ENCODE measurements around the gene ABHD12. TPM values are rescaled to one million over a fixed set of nuclear protein-coding genes. Genes with fewer than 3 reads are reported as not detected.

ABHD12 gene
- total RNA-seq, 1 donor from 2014 or later = 51.3 TPM

DNA sequence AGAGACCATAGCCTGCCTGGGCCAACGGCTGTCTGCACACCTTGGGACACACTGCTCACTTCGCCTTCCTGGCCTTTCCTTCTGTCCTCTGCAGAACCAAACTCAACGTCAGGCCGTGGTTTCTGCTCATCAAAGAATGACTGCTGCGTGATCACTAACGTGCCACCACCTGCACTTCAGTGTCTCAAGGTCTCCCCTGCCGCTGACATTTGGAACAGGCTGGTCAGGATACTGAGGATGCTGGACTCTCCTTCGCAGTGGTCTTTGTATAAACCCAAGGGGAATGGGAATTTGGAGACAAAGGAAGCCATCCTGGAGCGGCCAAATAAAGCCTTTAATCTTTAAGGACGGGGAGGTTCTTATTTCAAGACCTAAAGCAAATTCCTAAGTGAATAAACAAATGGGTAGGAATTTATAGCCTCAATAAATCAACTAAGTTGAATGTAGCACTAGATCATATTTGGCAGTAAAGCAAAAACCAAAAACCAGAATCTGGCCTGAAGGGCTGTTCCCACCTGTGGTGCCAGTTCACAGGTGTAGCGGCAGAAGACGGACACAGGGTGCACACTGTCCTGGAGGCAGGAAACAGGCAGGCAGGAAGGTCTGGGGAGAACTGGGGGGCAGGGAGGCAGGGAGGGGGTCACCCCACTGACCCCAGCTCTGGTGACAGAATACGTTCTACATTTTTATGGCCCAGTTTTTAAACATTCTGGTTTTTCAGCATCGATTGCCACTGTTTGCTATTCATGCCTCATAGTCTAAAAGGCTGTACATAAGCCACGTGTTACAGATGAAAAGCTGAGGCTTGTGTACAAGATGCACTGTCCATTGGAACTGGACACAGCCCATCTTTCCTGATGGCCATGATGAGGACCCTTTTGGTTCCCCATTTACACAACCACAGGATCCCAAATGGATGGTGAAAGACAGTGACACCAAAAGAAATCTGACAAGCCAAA lies 36.6 kb downstream of the ABHD12 start:
- Mint-ChIP-seq H3K4me3 (ENCODE audit: low read depth) (no peak overlapping the region), H3K27ac (peak overlapping the region; percentile 91), H3K4me1 (ENCODE audit: low read depth) (peaks cover 10% of the 10 kb centered on the region), H3K36me3 (ENCODE audit: insufficient read depth) (peaks cover 4% of the 10 kb centered on the region), H3K27me3 (no peaks in the 10 kb centered on the region), H3K9me3 (ENCODE audit: low read depth) (peaks cover 3% of the 10 kb centered on the region)
- no peak for TF ChIP-seq CTCF (IDR thresholded peaks at IDR 0.05; ENCODE audit: unreplicated experiment)
- no peak for DNase-seq (ENCODE audit: low spot score, unreplicated experiment)

DNA sequence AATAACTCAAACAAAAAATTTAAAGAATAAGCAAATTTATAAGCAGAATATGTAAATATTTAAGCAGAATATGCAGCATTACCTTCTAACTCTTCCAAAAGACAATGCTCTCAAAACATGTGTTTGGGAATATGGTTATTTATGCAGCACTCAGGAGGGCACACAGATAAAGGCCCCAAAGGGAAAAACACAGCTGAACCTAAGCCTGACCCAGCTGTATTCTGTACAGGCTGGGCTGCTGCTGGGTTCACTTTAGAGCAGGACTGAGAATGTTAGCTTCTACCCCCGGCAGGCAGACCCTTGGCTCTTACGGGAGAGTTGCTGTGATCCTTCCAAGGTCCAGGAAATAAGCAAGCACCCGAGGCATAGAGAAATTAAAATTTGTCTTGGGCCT lies 37.3 kb downstream of the ABHD12 start:
- Mint-ChIP-seq H3K27ac (peak overlapping the region; percentile 12), H3K4me3 (ENCODE audit: low read depth) (no peak overlapping the region), H3K27me3 (no peaks in the 10 kb centered on the region), H3K36me3 (ENCODE audit: insufficient read depth) (peaks cover 4% of the 10 kb centered on the region), H3K9me3 (ENCODE audit: low read depth) (peaks cover 3% of the 10 kb centered on the region), H3K4me1 (ENCODE audit: low read depth) (peaks cover 10% of the 10 kb centered on the region)
- no peak for DNase-seq (ENCODE audit: low spot score, unreplicated experiment)
- TF ChIP-seq CTCF (IDR thresholded peaks at IDR 0.05; ENCODE audit: unreplicated experiment) = no peak

DNA sequence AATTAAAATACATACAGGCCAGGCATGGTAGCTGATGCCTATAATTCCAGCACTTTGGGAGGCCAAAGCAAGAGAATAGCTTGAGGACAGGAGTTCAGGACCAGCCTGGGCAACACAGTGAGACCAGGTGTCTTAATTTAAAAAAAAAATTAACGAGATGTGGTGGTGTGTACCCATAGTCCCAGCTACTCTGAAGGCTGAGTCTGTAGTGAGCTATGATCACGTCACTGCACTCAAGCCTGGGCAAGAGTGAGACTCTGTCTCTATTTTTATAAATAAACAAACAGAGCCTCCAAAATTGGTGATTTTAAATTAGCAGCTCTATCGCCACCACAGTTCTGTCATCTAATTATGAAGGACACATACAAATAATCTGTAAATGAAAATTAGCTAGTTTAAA lies 37.9 kb downstream of the ABHD12 start:
- Mint-ChIP-seq H3K27me3 (no peaks in the 10 kb centered on the region), H3K9me3 (ENCODE audit: low read depth) (peaks cover 3% of the 10 kb centered on the region), H3K4me3 (ENCODE audit: low read depth) (no peak overlapping the region), H3K27ac (no peak overlapping the region), H3K36me3 (ENCODE audit: insufficient read depth) (peaks cover 4% of the 10 kb centered on the region), H3K4me1 (ENCODE audit: low read depth) (peaks cover 10% of the 10 kb centered on the region)
- no peak for DNase-seq (ENCODE audit: low spot score, unreplicated experiment)
- TF ChIP-seq CTCF (IDR thresholded peaks at IDR 0.05; ENCODE audit: unreplicated experiment) = no peak

GRCh38 chr20:25351024-25351360 lies 39.6 kb downstream of the ABHD12 start:
- DNase-seq (ENCODE audit: low spot score, unreplicated experiment) = no peak
- Mint-ChIP-seq H3K27ac (no peak overlapping the region), H3K9me3 (ENCODE audit: low read depth) (peaks cover 3% of the 10 kb centered on the region), H3K27me3 (no peaks in the 10 kb centered on the region), H3K36me3 (ENCODE audit: insufficient read depth) (peaks cover 4% of the 10 kb centered on the region), H3K4me3 (ENCODE audit: low read depth) (no peak overlapping the region), H3K4me1 (ENCODE audit: low read depth) (peaks cover 10% of the 10 kb centered on the region)
- no peak for TF ChIP-seq CTCF (IDR thresholded peaks at IDR 0.05; ENCODE audit: unreplicated experiment)

DNA sequence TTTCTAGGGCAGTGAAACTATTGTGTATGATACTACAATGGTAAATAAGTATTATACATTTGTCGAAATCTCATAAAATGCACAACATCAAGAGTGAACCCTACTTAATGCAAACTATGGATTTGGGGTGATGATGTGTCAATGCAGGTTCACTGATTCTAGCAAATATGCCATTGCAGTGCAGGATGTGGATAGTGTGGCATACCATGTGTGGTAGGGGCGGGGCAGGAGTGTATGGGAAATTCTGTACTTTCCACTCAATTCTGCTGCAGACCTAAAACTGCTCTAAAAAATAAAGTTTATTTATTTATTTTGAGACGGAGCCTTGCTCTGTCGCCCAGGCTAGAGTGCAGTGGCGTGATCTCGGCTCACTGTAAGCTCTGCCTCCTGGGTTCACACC lies 44.3 kb downstream of the ABHD12 start:
- H3K27ac Mint-ChIP-seq = no peak overlapping the region
- peaks cover 11% of the 10 kb centered on the region for H3K36me3 Mint-ChIP-seq (ENCODE audit: insufficient read depth)
- peaks cover 3% of the 10 kb centered on the region for H3K9me3 Mint-ChIP-seq (ENCODE audit: low read depth)
- H3K4me1 Mint-ChIP-seq (ENCODE audit: low read depth) = peaks cover 1% of the 10 kb centered on the region
- no peak overlapping the region for H3K4me3 Mint-ChIP-seq (ENCODE audit: low read depth)
- TF ChIP-seq CTCF (IDR thresholded peaks at IDR 0.05; ENCODE audit: unreplicated experiment) = no peak
- no peak for DNase-seq (ENCODE audit: low spot score, unreplicated experiment)
- H3K27me3 Mint-ChIP-seq = no peaks in the 10 kb centered on the region
